CD4-positive, alpha-beta memory T cell (primary cell): ENCODE data around the gene RPS6KA5. TPM values are rescaled to one million over a fixed set of nuclear protein-coding genes. Genes with fewer than 3 reads are reported as not detected.

ENCODE experiments used
- CTCF ChIA-PET: fragments of 350-600 bp; sonication (Branson Sonifier 250); formaldehyde crosslinking; loops from one replicate; lab custom pipeline; 2021; ENCODE audit warnings: inconsistent platforms; ENCODE audit not compliant: partially characterized antibody; lab: Charles Lee
- POLR2A ChIA-PET: fragments of 350-600 bp; sonication (Branson Sonifier 250); formaldehyde crosslinking; loops from one replicate; lab custom pipeline; 2021; ENCODE audit not compliant: partially characterized antibody; lab: Charles Lee
- DNase-seq, 5 donors: peaks; one replicate each; pipeline versions ENCODE4 v3.0.0 to v3.0.0-alpha.2; 2020 to 2022; ENCODE audit warnings: mixed read lengths in 1 of 5
- H3K27ac ChIP-seq: one replicate; pipeline ENCODE4 v1.7.0; 2013; ENCODE audit warnings: low read depth, low read length
- H3K27me3 ChIP-seq: 2 replicates; pipeline ENCODE4 v1.7.0; 2013; ENCODE audit warnings: mild to moderate bottlenecking, low read length, moderate library complexity; ENCODE audit not compliant: insufficient read depth
- H3K36me3 ChIP-seq: 2 replicates; pipeline ENCODE4 v1.7.0; 2013; ENCODE audit warnings: mild to moderate bottlenecking, low read length, moderate library complexity; ENCODE audit not compliant: insufficient read depth
- H3K4me1 ChIP-seq: 2 replicates; pipeline ENCODE4 v1.7.0; 2013; ENCODE audit warnings: mild to moderate bottlenecking, low read length, moderate library complexity; ENCODE audit not compliant: insufficient read depth
- H3K4me3 ChIP-seq, 2 donors: one replicate each; pipeline ENCODE4 v1.7.0; 2013; ENCODE audit warnings: low read length in 2 of 2, mild to moderate bottlenecking in 1 of 2
- H3K9me3 ChIP-seq, 2 donors: one replicate each; pipeline ENCODE4 v1.7.0; 2013; ENCODE audit warnings: low read length in 2 of 2, control low read depth in 1 of 2; ENCODE audit not compliant: control insufficient read depth in 1 of 2
- H3K27ac Mint-ChIP-seq, 7 donors: one replicate each; pipeline ENCODE4 v1.8.0; 2020 to 2021; ENCODE audit warnings: mixed read lengths in 7 of 7, mild to moderate bottlenecking in 6 of 7, inconsistent platforms in 3 of 7, moderate library complexity in 3 of 7
- H3K27me3 Mint-ChIP-seq, 2 donors: one replicate each; pipeline ENCODE4 v1.8.0; 2020 to 2021; ENCODE audit warnings: mixed read lengths in 2 of 2
- H3K36me3 Mint-ChIP-seq, 2 donors: one replicate each; pipeline ENCODE4 v1.8.0; 2020 to 2021; ENCODE audit warnings: mixed read lengths in 2 of 2, inconsistent platforms in 1 of 2, mild to moderate bottlenecking in 1 of 2
- H3K4me1 Mint-ChIP-seq, 4 donors: one replicate each; pipeline ENCODE4 v1.8.0; 2020 to 2021; ENCODE audit warnings: mixed read lengths in 4 of 4, mild to moderate bottlenecking in 1 of 4
- H3K4me3 Mint-ChIP-seq, 8 donors: one replicate each; pipeline ENCODE4 v1.8.0; 2020 to 2021; ENCODE audit warnings: mixed read lengths in 8 of 8, mild to moderate bottlenecking in 7 of 8, moderate library complexity in 6 of 8, inconsistent platforms in 3 of 8
- H3K9me3 Mint-ChIP-seq, 8 donors: one replicate each; pipeline ENCODE4 v1.8.0; 2020 to 2021; ENCODE audit warnings: mixed read lengths in 8 of 8, mild to moderate bottlenecking in 5 of 8, inconsistent platforms in 3 of 8, moderate library complexity in 1 of 8
- intact Hi-C: fragments of 100-400 bp; cut with micrococcal nuclease; formaldehyde crosslinking; loops from one replicate; pipeline ENCODE4 v1.15.1; 2023
- polyA plus RNA-seq, 2 donors: library from polyadenylated mRNA; unstranded; fragments of 300-500 nt; fragmentation: Illumina TruSeq; gene quantifications; one replicate each; pipeline ENCODE4 v1.2.3, GENCODE V29; 2021
- total RNA-seq, 2 experiments: library from RNA; stranded (reverse); gene quantifications; one replicate each; pipeline ENCODE4 v1.2.3, GENCODE V29; 2021

RPS6KA5 gene
- total and polyA plus RNA-seq, 4 experiments from 2014 or later: 28.8 to 44.7 (median 36.3) TPM

- peaks cover 38 to 70% (median 53%) of the 10 kb centered on the region in 4 donors for H3K4me1 Mint-ChIP-seq
- no peaks in the 10 kb centered on the region for H3K9me3 ChIP-seq
- no peaks in the 10 kb centered on the region for H3K36me3 ChIP-seq
- CTCF ChIA-PET: interaction anchor here (0.9 to 1.1 kb wide), 2 partner anchors 10 to 15 kb away, joined by 3 to 4 read pairs; no protein-coding TSS in a partner anchor
- intact Hi-C loops: no loop called here
- H3K4me1 ChIP-seq: peaks cover 72% of the 10 kb centered on the region
- no peaks in the 10 kb centered on the region for H3K27me3 ChIP-seq
- peak overlapping the region; percentile 31 for H3K27ac ChIP-seq
- H3K27me3 Mint-ChIP-seq: no peaks in the 10 kb centered on the region
- no peak overlapping the region for H3K4me3 ChIP-seq
- peak in 3 of 5 donors; percentile 25 to 40 (median 31) for DNase-seq
- peak overlapping the region; percentile 75 to 91 (median 84) for H3K27ac Mint-ChIP-seq
- POLR2A ChIA-PET: interaction anchor here (1.1 to 3.6 kb wide), 4 partner anchors 8 to 177 kb away, joined by 3 to 14 read pairs (median 8); partner anchors contain the start of genes GPR68 and RPS6KA5
- H3K36me3 Mint-ChIP-seq: peaks cover 0 to 5% of the 10 kb centered on the region in 2 donors
- H3K9me3 Mint-ChIP-seq: peaks cover 0 to 3% (median 0%) of the 10 kb centered on the region in 8 donors
- H3K4me3 Mint-ChIP-seq: peak overlapping the region in 7 of 8 donors; percentile 47 to 86 (median 78)
Measured at GRCh38 chr14:91068642-91069041, 8.2 kb upstream of the RPS6KA5 start.

- no peak overlapping the region for H3K4me3 ChIP-seq
- intact Hi-C loops: no loop called here
- H3K27ac ChIP-seq: peak overlapping the region; percentile 15
- peak; percentile 57 to 70 (median 64) for DNase-seq
- Mint-ChIP-seq H3K27ac (peak overlapping the region; percentile 58 to 93 (median 91)), H3K4me1 (peaks cover 47 to 82% (median 63%) of the 10 kb centered on the region in 4 donors), H3K9me3 (peaks cover 0 to 3% (median 0%) of the 10 kb centered on the region in 8 donors), H3K4me3 (peak overlapping the region; percentile 18 to 86 (median 72)), H3K27me3 (no peaks in the 10 kb centered on the region), H3K36me3 (peaks cover 0 to 5% of the 10 kb centered on the region in 2 donors)
- peaks cover 85% of the 10 kb centered on the region for H3K4me1 ChIP-seq
- no peaks in the 10 kb centered on the region for H3K27me3 ChIP-seq
- H3K9me3 ChIP-seq: no peaks in the 10 kb centered on the region
- no peaks in the 10 kb centered on the region for H3K36me3 ChIP-seq
- CTCF ChIA-PET: interaction anchor here (0.8 to 2.1 kb wide), 4 partner anchors 8 to 104 kb away, joined by 3 to 12 read pairs (median 4); no protein-coding TSS in a partner anchor
- POLR2A ChIA-PET: interaction anchor here (0.7 to 3.6 kb wide), 5 partner anchors 9 to 301 kb away, joined by 3 to 14 read pairs (median 4); no protein-coding TSS in a partner anchor
Measured at GRCh38 chr14:91067186-91067585, 6.7 kb upstream of the RPS6KA5 start.

- intact Hi-C loops: no loop called here
- Mint-ChIP-seq H3K9me3 (peaks cover 0 to 3% (median 0%) of the 10 kb centered on the region in 8 donors), H3K4me3 (peak overlapping the region in 4 of 8 donors; percentile 20 to 67 (median 44)), H3K27ac (peak overlapping the region in 4 of 7 donors; percentile 52 to 88 (median 78)), H3K4me1 (peaks cover 45 to 77% (median 60%) of the 10 kb centered on the region in 4 donors), H3K36me3 (peaks cover 0 to 5% of the 10 kb centered on the region in 2 donors), H3K27me3 (no peaks in the 10 kb centered on the region)
- H3K27me3 ChIP-seq: no peaks in the 10 kb centered on the region
- no peaks in the 10 kb centered on the region for H3K9me3 ChIP-seq
- H3K4me1 ChIP-seq: peaks cover 92% of the 10 kb centered on the region
- ChIA-PET POLR2A (interaction anchor here (0.6 to 2.8 kb wide), 4 partner anchors 10 to 199 kb away, joined by 3 to 14 read pairs (median 4); no protein-coding TSS in a partner anchor), CTCF (interaction anchor here (1.5 to 2.1 kb wide), 2 partner anchors 13 to 109 kb away, joined by 3 to 12 read pairs; no protein-coding TSS in a partner anchor)
- H3K27ac ChIP-seq: no peak overlapping the region
- DNase-seq: no peak
- no peak overlapping the region for H3K4me3 ChIP-seq
- H3K36me3 ChIP-seq: no peaks in the 10 kb centered on the region
Measured at GRCh38 chr14:91065266-91065665, 4.8 kb upstream of the RPS6KA5 start.

- Histone ChIP-seq H3K4me1 (peaks cover 85% of the 10 kb centered on the region), H3K4me3 (peak overlapping the region in 1 of 2 donors; percentile 43), H3K36me3 (no peaks in the 10 kb centered on the region), H3K27ac (peak overlapping the region; percentile 39), H3K27me3 (no peaks in the 10 kb centered on the region), H3K9me3 (no peaks in the 10 kb centered on the region)
- CTCF ChIA-PET: interaction anchor here (1.0 to 6.7 kb wide), 4 partner anchors 15 to 160 kb away, joined by 3 to 74 read pairs (median 11); partner anchors contain the start of gene DGLUCY
- POLR2A ChIA-PET: interaction anchor here (0.7 to 5.6 kb wide), 9 partner anchors 15 to 355 kb away, joined by 3 to 70 read pairs (median 3); no protein-coding TSS in a partner anchor
- H3K27me3 Mint-ChIP-seq: no peaks in the 10 kb centered on the region
- H3K36me3 Mint-ChIP-seq: peaks cover 2 to 5% of the 10 kb centered on the region in 2 donors
- peaks cover 0 to 3% (median 0%) of the 10 kb centered on the region in 8 donors for H3K9me3 Mint-ChIP-seq
- peak overlapping the region; percentile 56 to 78 (median 70) for H3K4me3 Mint-ChIP-seq
- H3K27ac Mint-ChIP-seq: peak overlapping the region; percentile 68 to 95 (median 88)
- H3K4me1 Mint-ChIP-seq: peaks cover 45 to 72% (median 59%) of the 10 kb centered on the region in 4 donors
- DNase-seq: peak; percentile 65 to 79 (median 71)
- intact Hi-C loops: loop anchor here (5.0 kb wide), 4 partner anchors 41 to 666 kb away; partner anchors contain the start of gene CALM1
Measured at GRCh38 chr14:91063119-91063518, 2.7 kb upstream of the RPS6KA5 start.

- H3K27ac Mint-ChIP-seq: peak overlapping the region; percentile 68 to 95 (median 88)
- CTCF ChIA-PET: interaction anchor here (2.8 to 6.7 kb wide), 4 partner anchors 16 to 109 kb away, joined by 6 to 74 read pairs (median 15); partner anchors contain the start of gene DGLUCY
- DNase-seq: no peak
- Histone ChIP-seq H3K4me3 (peak overlapping the region; percentile 16 to 43), H3K27ac (peak overlapping the region; percentile 39), H3K36me3 (no peaks in the 10 kb centered on the region), H3K4me1 (peaks cover 83% of the 10 kb centered on the region), H3K9me3 (no peaks in the 10 kb centered on the region), H3K27me3 (no peaks in the 10 kb centered on the region)
- no peaks in the 10 kb centered on the region for H3K9me3 Mint-ChIP-seq
- H3K27me3 Mint-ChIP-seq: no peaks in the 10 kb centered on the region
- intact Hi-C loops: loop anchor here (5.0 kb wide), 4 partner anchors 40 to 665 kb away; partner anchors contain the start of gene CALM1
- POLR2A ChIA-PET: interaction anchor here (0.7 to 5.6 kb wide), 11 partner anchors 15 to 665 kb away, joined by 3 to 70 read pairs (median 3); partner anchors contain the start of gene CALM1
- H3K36me3 Mint-ChIP-seq: peaks cover 2 to 5% of the 10 kb centered on the region in 2 donors
- peaks cover 44 to 72% (median 59%) of the 10 kb centered on the region in 4 donors for H3K4me1 Mint-ChIP-seq
- H3K4me3 Mint-ChIP-seq: peak overlapping the region; percentile 56 to 78 (median 70)
Measured at GRCh38 chr14:91062600-91062999, 2.2 kb upstream of the RPS6KA5 start.

GRCh38 chr14:91061056-91061887 is 831 bp upstream of the RPS6KA5 start:
- DNase-seq: no peak
- POLR2A ChIA-PET: interaction anchor here (0.6 to 5.6 kb wide), 38 partner anchors 8 to 664 kb away, joined by 3 to 70 read pairs (median 4); partner anchors contain the start of genes CALM1 and GPR68
- Histone ChIP-seq H3K27me3 (no peaks in the 10 kb centered on the region), H3K36me3 (no peaks in the 10 kb centered on the region), H3K4me1 (peaks cover 75% of the 10 kb centered on the region), H3K27ac (peak overlapping the region; percentile 63), H3K9me3 (no peaks in the 10 kb centered on the region), H3K4me3 (peak overlapping the region; percentile 3 to 43)
- Mint-ChIP-seq H3K27ac (no peak overlapping the region), H3K36me3 (peaks cover 4 to 5% of the 10 kb centered on the region in 2 donors), H3K4me1 (peaks cover 43 to 71% (median 54%) of the 10 kb centered on the region in 4 donors), H3K27me3 (no peaks in the 10 kb centered on the region), H3K9me3 (no peaks in the 10 kb centered on the region), H3K4me3 (no peak overlapping the region)
- CTCF ChIA-PET: interaction anchor here (0.7 to 6.7 kb wide), 11 partner anchors 17 to 149 kb away, joined by 3 to 74 read pairs (median 6); partner anchors contain the start of gene DGLUCY
- intact Hi-C loops: loop anchor here (1.0 to 5.0 kb wide), 5 partner anchors 39 to 664 kb away; partner anchors contain the start of gene CALM1
